ENCODE results near the gene KMT2D.
A peak's percentile ranks its signal among the peaks of the same experiment; 100 is the strongest.

The KMT2D gene
- long read RNA-seq, donor 1, partial matches to known transcripts: 14 of 14 reads
- long read RNA-seq, donor 1, other reads (novel, unspliced or antisense): 0 of 14 reads
- long read RNA-seq, donor 2: 0 reads
- long read RNA-seq, donor 3, partial matches to known transcripts: 0 of 1 reads
- long read RNA-seq, donor 3, other reads (novel, unspliced or antisense): 0 of 1 reads
- long read RNA-seq, donor 4, partial matches to known transcripts: 44 of 45 reads
- long read RNA-seq, donor 4, other reads (novel, unspliced or antisense): 0 of 45 reads
- long read RNA-seq, donor 5, partial matches to known transcripts: 7 of 7 reads
- long read RNA-seq, donor 5, other reads (novel, unspliced or antisense): 0 of 7 reads
- long read RNA-seq, donor 6, partial matches to known transcripts: 30 of 30 reads
- long read RNA-seq, donor 6, other reads (novel, unspliced or antisense): 0 of 30 reads
- long read RNA-seq, donor 7, partial matches to known transcripts: 29 of 36 reads
- long read RNA-seq, donor 7, other reads (novel, unspliced or antisense): 5 of 36 reads
- long read RNA-seq, donor 8, partial matches to known transcripts: 0 of 1 reads
- long read RNA-seq, donor 8, other reads (novel, unspliced or antisense): 0 of 1 reads

GRCh38 chr12:49060237-49061156, at the start of gene KMT2D:
KMT2D (minus strand) TSS chr12:49060794; CDS start chr12:49055324, 5,470 bp downstream.
- peak; percentile 100 for DNase-seq

DNA sequence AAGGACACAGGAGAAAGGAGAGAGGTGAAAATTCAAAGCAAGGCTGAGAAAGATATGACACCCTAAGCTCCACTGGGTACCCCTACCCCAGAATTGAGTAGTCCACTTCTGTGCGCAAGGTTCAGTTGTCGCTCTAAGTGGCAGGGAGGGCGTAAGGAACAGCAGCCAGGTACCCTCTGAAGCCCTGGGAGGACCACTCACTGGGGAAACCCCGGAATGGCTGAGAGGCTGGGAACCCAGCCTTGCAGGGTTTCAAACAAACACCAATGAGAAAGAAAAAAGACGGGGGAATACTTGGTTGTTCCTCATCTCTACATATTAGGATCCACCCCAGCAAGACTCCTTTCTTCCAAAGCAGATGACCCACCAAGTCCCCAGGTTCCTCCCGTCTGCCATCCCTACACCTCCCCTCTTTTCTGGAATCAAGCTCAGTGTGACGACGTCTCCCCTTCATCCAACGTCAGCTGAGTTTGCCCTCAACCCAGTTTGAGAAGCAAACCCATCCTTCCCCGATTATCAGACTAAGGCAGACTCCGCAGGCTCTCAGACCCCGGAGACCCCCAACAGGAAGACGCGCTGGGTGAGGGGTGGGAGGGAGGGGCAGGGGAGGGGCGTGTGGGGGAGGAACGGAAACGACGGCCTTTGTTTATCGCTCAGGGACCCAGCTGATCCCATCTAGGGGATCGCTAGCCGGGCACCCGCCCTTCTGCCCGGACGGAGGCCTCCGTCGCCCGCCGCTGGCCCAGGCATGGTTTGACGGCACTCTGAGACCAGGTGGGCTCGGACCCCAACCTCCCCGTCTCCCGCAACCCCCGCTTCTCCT, 49.3 kb upstream of the KMT2D start:
- peak; percentile 64 for DNase-seq

- peak; percentile 27 for DNase-seq
Observed at GRCh38 chr12:49108958-49109404, 48.4 kb upstream of the KMT2D start.

GRCh38 chr12:49105504-49106084, 45.0 kb upstream of the KMT2D start:
- DNase-seq: no peak

- no peak for DNase-seq
Observed at GRCh38 chr12:49104822-49105221, 44.2 kb upstream of the KMT2D start.

DNA sequence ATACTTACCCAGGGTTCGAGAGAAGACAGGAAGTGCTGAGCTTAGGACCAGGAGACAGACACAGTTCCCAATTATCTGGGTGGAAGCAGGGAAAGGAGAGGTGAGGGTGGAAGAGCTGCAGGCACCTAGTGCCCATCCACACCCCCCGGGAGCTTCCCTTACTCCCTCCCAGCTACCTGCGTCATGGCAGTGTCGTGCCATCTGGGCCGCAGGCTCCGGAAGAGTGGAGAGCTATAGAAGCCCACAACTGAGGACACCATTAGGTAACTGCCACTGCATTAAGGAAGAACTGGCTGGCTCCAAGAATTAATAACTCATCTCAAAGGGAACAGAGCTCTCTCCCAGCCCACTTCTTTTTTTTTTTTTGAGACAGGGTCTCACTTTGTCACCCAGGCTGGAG, 39.8 kb upstream of the KMT2D start:
- DNase-seq: no peak

DNA sequence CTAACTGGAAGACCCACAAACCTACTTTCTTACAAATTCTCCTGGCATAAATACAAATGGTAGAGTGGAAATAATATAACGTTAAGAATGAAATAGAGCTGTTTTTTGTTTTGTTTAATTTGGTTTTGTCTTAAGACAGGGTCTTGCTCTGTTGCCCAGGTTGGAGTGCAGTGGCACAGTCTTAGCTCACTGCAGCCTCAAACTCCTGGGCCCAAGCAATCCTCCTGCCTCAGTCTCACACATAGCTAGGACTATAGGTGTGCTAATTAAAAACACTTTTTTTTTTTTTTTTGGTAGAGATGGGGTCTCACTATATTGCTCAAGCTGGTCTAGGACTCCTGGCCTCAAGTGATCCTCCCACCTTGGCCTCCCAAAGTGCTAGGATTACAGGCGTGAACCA, 38.1 kb upstream of the KMT2D start:
- no peak for DNase-seq

DNA sequence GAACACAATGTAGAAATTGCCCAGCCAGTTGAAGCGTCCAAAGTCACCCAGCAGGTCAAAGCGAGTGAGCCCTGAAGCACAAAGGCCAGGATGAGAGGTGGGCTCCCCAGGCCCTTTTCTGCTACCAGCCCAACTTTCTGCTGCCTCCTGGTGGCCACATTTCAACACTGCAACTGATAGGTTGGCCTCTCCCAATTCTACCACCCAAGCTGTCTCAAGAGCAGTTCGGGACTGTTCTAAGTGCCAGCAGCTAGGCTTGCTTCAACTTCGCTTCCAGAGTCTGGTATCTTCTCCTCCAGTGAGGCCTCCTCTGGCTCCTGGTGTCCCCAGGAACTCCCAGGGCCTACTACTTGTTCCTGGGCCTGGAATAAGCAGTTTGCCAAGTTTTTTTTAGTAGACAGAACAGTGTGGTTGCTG, 37.4 kb upstream of the KMT2D start:
- peak; percentile 34 for DNase-seq

DNA sequence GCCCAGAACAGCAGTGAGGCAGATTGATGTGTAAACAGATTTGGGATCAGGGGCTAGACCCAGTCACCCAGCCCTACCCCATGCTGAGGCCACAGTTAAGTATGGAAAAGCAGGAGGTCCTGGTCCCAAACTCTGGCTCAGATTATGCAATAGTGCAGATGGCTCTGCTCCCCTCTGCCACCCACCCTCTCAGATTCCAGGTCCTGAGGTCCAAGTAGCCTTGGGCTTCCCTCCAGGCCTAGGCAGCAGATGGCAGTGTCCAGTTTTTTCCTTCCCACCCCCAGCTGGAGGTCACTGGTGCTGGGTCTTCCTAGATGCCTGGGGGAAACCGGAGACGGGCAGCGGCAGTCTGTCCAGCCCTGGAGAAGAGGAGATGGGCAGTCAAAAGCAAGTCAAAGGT, 36.8 kb upstream of the KMT2D start:
- DNase-seq: no peak

- no peak for DNase-seq
Observed at GRCh38 chr12:49094975-49095365, 34.4 kb upstream of the KMT2D start.

GRCh38 chr12:49094160-49094974, 33.8 kb upstream of the KMT2D start, which contains the start of gene DHH:
DHH (minus strand) TSS chr12:49094801; CDS start chr12:49094512, 289 bp downstream.
- DNase-seq: peak; percentile 65

DNA sequence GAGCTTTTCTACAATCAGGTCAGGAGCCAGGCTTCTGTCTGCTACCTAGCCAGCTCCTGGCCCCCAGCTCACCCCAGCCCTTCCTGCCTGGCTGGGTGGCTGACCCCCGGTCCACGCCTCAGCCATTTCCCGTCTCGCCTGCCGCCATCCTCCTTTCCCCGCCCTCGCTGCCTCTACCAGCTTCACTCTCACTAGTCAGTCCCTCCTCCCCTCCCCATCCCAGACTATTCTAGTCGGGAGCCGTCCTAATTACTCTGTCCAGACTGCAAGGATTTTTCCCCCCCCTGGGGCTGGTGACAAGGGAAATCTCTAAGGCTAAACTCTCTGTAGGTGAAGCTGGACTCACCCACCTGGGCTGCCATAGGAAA, 33.2 kb upstream of the KMT2D start:
- no peak for DNase-seq

GRCh38 chr12:49092816-49093406, 32.3 kb upstream of the KMT2D start:
- DNase-seq: no peak

- peak; percentile 73 for DNase-seq
Observed at GRCh38 chr12:49092086-49092815, 31.7 kb upstream of the KMT2D start.

- DNase-seq: no peak
Observed at GRCh38 chr12:49091836-49092085, 31.2 kb upstream of the KMT2D start.

DNA sequence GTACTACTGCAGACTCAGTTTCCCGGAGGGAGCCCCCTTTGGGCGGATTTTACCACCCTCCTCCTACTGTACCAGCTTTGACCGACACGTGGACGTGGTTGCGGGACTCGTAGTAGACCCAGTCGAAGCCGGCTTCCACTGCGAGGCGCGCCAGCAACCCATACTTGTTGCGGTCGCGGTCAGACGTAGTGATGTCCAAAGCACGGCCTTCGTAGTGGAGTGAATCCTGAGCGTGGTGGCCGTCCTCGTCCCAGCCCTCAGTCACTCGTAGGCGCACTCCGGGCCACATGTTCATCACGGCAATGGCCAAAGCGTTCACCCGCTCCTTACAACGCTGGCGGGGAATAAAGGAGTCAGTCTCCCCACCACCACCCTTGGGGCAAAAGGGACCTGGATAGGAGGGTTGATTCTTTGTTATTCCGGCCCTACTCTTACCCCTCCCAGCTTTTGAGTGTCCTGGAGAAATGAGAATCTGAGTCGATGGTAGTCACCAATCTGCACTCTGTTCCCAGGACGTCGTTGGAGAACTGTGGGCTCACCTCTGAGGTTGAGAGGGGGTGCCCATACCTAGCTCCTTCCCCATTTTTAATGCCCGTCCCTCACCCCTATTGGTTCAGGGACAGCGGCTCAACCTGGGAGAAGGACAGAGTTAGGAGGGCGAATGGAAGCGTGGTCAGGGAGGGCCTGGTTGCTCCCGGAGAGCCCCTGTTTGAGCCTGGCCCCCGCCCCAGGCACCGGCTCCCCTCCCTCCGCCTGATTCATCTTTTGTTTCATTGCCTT, 30.7 kb upstream of the KMT2D start:
- DNase-seq: peak; percentile 39

GRCh38 chr12:49089821-49090773, 29.5 kb upstream of the KMT2D start:
- peak; percentile 82 for DNase-seq

- no peak for DNase-seq
Observed at GRCh38 chr12:49088932-49089330, 28.3 kb upstream of the KMT2D start.
